HG02885 (cell line): ENCODE measurements around the gene FZD4.
"Not testable (repeated sequence)": the region's sequence is repeated elsewhere in the genome, so short reads cannot be mapped to it uniquely, and the experiment has no call there.

Experiments used
- ATAC-seq: cut with Tn5 transposase; IDR thresholded peaks from one replicate; pipeline ENCODE4 v1.9.1; 2021; ENCODE audit warnings: mild to moderate bottlenecking; ENCODE audit not compliant: unreplicated experiment, poor library complexity

The FZD4 gene

GRCh38 chr11:86978247-86978646 is 23.1 kb upstream of the FZD4 start:
- ATAC-seq: no peak

- no peak for ATAC-seq
These were observed 22.4 kb upstream of the FZD4 start for GRCh38 chr11:86977441-86978050.

- no peak for ATAC-seq
These were observed 17.5 kb upstream of the FZD4 start for GRCh38 chr11:86972734-86973133.

GRCh38 chr11:86969258-86969657 is 14.1 kb upstream of the FZD4 start:
- ATAC-seq: no peak

- not testable (repeated sequence) for ATAC-seq
These were observed 12.4 kb upstream of the FZD4 start for GRCh38 chr11:86967601-86968000.

- ATAC-seq: no peak
These were observed 2.9 kb upstream of the FZD4 start for GRCh38 chr11:86957976-86958646.

- no peak for ATAC-seq
These were observed 1.7 kb upstream of the FZD4 start for GRCh38 chr11:86956905-86957195.

- no peak for ATAC-seq
These were observed 159 bp downstream of the FZD4 start for GRCh38 chr11:86955111-86955360.

- no peak for ATAC-seq
These were observed 705 bp downstream of the FZD4 start for GRCh38 chr11:86954269-86955110.

GRCh38 chr11:86952221-86952875 is 2.8 kb downstream of the FZD4 start:
- ATAC-seq: no peak

- no peak for ATAC-seq
These were observed 3.5 kb downstream of the FZD4 start for GRCh38 chr11:86951706-86952105.

GRCh38 chr11:86950661-86950995 is 4.6 kb downstream of the FZD4 start:
- no peak for ATAC-seq

GRCh38 chr11:86949995-86950660 is 5.1 kb downstream of the FZD4 start:
- ATAC-seq: no peak

GRCh38 chr11:86948733-86949132 is 6.5 kb downstream of the FZD4 start:
- ATAC-seq: no peak

- ATAC-seq: no peak
These were observed 7.7 kb downstream of the FZD4 start for GRCh38 chr11:86947541-86947940.

- not testable (repeated sequence) for ATAC-seq
These were observed 11.7 kb downstream of the FZD4 start for GRCh38 chr11:86943505-86943904.

- ATAC-seq: no peak
These were observed 13.2 kb downstream of the FZD4 start for GRCh38 chr11:86941871-86942599.

GRCh38 chr11:86941077-86941870 is 13.9 kb downstream of the FZD4 start:
- ATAC-seq: no peak

GRCh38 chr11:86940122-86940777 is 14.9 kb downstream of the FZD4 start:
- ATAC-seq: no peak
